GM18861 (cell line): ENCODE results near the gene TRAPPC10.
A peak's percentile ranks its signal among the peaks of the same experiment; 100 is the strongest.

Experiments
- ATAC-seq: cut with Tn5 transposase; IDR thresholded peaks from one replicate; pipeline ENCODE4 v1.9.1; 2021; ENCODE audit not compliant: unreplicated experiment

The TRAPPC10 gene

GRCh38 chr21:44011579-44012473 lies at the start of gene TRAPPC10:
Gene TRAPPC10 (plus strand): TSS chr21:44012309. CDS start chr21:44012494, 185 bp downstream.
- peak; percentile 52 for ATAC-seq

DNA sequence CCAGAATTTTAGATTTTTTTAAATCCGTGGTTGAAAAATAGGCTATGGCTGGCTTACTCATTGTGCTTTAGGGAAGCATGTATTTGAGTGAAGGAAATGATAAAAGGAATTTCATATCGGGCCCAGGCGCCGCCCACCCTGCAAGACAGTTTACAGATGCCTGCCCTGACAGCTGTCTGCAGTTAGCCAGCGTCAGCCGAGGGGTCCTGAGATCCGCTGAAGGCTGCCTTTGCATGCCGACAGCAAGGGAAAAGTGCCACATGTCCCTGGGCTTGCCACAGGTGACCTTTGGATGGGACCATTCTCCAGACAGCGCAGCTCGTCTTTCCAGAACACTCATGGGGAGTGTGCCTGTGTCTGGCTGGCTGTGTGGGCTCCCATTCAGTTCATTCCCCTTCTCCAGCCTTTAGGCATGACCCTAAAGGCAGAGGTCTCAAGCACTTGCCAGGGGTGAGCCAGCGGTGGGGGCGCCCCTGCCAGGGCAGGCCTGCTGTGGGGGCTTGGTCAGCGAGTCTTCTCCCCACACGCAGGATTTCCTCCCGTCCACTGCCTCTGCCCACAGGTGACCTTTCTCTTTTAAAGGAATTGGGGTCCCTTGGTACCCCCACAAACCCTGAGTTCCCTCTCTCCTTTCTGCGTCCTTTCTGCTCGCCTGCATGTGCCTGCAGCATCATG lies 46.1 kb upstream of the TRAPPC10 start:
- ATAC-seq: no peak

DNA sequence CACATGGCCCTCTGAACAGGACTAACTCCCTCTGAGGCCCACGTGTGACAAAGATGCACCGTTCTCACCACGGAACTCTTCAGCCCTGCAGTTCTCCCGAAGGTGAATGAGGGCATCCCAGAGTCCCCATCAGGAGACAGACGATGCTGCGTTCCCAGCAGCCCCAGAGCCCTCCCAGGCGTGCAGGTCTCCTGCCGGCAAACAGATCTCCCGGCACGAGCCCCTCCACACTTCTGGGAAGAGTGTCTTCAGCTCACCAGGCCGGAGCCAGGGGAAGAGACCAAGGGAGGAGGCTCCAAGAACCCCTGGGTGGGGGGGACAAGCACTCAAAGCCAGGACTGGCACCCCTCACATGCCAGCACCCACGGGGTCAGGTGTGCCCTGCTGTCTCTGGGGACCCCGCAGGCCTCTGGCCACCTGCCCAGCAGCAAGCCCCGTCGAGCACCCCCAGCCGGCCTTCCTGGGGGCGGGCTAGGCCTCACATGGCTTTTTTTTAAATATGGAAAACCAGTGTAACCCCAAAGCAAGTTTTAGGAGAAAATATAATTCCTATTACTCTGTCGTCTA lies 45.1 kb upstream of the TRAPPC10 start:
- no peak for ATAC-seq

DNA sequence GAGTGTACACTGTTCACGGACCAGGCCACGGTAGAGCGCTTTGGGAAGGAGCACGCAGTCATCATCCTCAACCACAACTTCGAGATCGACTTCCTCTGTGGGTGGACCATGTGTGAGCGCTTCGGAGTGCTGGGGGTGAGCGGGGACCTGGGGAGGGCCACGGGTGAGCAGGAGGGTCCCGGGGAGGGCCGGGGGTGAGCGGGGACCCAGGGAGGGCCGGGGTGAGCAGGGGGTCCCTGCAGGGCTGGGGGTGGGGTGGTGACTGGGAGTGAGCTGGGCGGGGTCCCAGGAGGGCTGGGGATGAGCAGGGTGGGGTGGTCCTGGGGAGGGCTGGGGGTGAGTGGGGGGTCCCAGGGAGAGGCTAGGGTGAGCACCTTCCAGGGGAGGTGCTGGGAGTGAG lies 44.1 kb upstream of the TRAPPC10 start:
- ATAC-seq: no peak

- ATAC-seq: no peak
Measured at GRCh38 chr21:43968410-43969114, 43.5 kb upstream of the TRAPPC10 start.

- no peak for ATAC-seq
Measured at GRCh38 chr21:43969115-43969444, 43.0 kb upstream of the TRAPPC10 start.

- ATAC-seq: no peak
Measured at GRCh38 chr21:43970551-43970950, 41.6 kb upstream of the TRAPPC10 start.

DNA sequence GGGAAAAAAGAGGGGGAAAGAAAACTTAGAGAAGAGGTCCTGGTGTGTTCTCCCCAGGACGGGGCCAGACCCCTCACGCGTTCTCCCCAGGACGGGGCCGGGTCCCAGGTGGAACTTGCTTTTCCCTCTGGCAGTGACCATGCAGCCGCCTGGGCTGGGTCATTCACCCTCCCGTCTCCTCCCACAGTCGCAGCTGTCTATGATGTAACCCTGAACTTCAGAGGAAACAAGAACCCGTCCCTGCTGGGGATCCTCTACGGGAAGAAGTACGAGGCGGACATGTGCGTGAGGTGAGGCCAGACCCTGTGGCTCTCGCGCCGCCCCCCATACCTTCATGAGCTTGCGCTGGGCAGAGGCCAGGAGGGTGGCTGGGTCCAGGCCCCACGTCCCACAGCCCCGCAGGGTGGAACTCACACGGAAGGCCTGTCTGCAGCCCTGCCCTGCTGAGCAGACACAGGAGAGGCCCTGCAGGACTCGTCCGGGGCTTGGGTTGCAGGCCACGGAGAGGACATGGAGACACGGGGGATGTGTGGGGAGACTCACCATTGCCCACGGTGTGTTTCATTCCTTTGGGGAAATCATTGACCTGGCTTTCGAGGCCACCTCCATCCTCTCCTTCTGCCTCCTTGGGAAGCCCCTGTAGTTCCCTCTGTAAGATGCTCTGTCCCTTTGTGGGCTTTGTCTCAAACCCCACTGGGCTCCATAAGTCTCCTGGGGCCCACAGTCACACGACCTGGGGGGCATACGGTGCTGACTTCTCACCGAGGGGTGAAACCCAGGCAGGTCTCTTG lies 40.7 kb upstream of the TRAPPC10 start:
- ATAC-seq: no peak

GRCh38 chr21:43971992-43972255 lies 40.2 kb upstream of the TRAPPC10 start:
- no peak for ATAC-seq

GRCh38 chr21:43972850-43973633 lies 39.1 kb upstream of the TRAPPC10 start:
- no peak for ATAC-seq

DNA sequence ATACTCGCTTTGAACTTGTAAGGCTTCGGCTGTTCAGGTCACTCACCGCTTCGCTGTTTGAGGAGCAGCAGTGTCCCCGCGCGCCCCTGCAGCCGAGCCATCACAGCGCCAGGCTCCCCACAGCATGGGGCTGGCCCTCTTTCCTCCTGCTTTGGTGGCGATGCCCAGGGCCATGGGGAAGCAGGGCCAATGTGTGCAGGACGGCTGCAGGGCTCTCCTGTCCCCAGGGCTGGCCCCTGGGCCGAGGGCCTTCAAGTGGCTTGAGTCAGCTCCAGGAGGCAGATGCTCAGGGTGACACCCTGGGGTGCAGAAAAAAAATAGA lies 38.5 kb upstream of the TRAPPC10 start:
- no peak for ATAC-seq

DNA sequence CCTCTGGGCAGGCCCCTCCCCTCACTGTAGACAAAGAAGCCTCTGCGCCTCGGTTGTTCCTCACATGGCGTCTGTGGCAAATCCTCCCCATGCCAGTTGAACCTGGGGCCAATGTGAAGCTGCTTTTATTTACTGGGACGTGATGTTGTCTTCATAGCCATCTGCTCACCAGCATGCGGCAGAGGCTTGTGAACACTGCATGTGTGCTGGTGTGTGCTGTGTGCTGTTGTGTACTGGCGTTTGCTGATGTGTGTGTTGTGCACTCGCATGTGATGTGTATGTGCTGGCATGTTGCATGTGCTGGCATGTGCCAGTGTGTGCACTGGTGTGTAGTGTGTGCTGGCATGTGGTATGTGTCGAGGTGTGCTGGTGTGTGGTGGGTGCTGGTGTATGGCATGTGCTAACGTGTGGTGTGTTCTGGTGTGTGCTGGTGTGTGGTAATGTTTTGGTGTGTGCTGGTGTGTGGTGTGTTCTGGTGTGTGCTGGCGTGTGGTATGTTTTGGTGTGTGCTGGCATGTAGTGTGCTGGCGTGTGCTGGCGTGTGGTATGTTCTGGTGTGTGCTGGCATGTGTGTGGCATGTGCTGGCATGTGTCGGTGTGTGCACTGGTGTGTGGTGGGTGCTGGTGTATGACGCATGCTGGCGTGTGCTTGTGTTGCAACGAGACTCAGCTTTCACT lies 37.2 kb upstream of the TRAPPC10 start:
- ATAC-seq: no peak

DNA sequence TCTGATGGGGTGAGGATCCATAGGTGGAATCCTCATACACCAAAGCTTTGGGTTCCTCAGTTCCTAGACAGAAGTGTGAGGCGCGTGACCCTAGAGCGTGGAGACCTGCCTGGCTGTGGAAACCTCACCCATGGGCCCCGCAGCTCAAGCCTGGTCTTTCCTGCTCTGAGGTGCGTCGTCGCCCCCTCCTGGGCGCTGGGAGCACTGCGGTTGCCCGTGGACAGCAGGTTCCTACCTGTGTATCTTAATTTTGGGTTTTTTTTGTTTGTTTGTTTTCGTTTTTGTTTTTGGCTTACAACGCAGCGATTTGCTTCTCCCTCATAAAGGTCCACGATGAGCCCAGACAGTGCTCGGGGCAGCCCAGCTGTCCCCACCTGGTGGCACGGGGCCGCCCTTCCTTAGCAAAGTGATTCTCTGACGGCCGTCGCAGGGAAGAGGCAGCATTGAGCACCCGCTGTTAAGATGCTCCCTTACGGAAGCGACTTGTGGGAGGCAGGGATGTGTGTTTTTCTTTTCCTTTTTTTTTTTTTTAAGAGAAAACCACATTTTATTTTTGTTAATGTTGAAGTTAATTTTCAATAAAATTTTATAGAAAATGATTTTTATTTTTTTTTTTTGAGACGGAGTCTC lies 36.5 kb upstream of the TRAPPC10 start:
- ATAC-seq: no peak

- no peak for ATAC-seq
Measured at GRCh38 chr21:43976661-43977060, 35.4 kb upstream of the TRAPPC10 start.

- no peak for ATAC-seq
Measured at GRCh38 chr21:43978060-43978459, 34.0 kb upstream of the TRAPPC10 start.

DNA sequence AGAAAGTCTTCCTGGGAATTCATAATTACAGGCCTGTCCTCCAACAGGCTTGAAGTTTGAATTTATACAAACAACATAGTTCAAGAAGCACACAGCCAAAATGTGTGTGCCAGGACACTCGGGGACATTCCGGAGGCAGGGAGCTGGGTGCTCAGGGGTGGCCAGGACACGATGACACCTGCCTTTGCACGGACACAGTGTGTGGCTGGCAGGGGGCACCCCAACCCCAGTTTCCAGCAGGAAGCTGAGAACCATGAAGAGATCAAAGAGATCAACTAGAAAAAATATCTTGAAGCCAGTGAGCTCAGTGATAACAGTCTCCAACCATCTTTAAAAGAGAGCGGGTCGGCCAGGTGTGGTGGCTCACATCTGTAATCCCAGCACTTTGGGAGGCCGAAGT lies 32.5 kb upstream of the TRAPPC10 start:
- no peak for ATAC-seq

DNA sequence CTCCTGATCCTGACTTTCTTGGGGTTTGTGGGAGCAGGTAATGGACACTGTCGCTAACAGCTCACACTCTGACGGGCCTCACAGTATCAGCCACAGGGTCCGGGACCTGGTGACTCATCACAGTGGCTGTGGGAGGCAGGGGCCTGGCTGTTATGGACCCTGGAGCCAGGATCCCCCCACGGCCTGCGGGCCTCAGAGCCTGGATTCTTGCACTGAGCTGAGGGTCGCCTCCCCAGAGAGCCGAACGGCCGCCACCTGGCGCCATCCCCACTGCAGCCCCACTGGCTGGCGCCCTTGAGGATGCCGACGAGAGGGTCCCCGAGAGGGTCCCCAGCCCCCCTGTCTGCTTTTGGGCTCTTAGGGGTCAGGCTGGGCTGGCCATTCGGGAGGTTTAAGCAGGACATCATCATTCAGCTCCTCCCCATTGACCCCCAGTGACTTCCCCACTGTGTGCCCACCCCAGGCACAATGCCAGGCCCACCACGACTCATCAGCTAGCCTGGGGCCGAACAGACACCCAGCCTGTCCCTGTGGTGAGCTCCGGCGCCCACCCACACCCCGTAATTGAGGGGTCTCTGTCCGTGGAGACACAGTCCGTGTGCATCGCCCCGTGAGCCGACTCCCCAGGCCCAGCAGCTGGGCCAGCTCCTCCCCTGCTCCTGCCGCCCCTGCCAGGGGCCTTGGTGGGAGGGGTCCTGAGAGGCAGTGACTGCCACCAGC lies 30.8 kb upstream of the TRAPPC10 start:
- no peak for ATAC-seq

GRCh38 chr21:43981871-43982210 lies 30.3 kb upstream of the TRAPPC10 start:
- no peak for ATAC-seq
